Melanocyte of skin (primary cell): ENCODE data around the gene SPTLC1. TPM values are rescaled to one million over a fixed set of nuclear protein-coding genes. Genes with fewer than 3 reads are reported as not detected.

ENCODE experiments used
- small RNA-seq, 2 donors: library from RNA; depleted of rRNA; stranded (forward); fragments of <200 nt; gene quantifications; one replicate each; pipeline ENCODE3, GENCODE V24; 2012
- total RNA-seq, 2 donors: library from RNA; depleted of rRNA; stranded (reverse); fragments of >200 nt; gene quantifications; 2 replicates each; pipeline ENCODE4 v1.2.3, GENCODE V29; 2012

Gene SPTLC1, protein sequence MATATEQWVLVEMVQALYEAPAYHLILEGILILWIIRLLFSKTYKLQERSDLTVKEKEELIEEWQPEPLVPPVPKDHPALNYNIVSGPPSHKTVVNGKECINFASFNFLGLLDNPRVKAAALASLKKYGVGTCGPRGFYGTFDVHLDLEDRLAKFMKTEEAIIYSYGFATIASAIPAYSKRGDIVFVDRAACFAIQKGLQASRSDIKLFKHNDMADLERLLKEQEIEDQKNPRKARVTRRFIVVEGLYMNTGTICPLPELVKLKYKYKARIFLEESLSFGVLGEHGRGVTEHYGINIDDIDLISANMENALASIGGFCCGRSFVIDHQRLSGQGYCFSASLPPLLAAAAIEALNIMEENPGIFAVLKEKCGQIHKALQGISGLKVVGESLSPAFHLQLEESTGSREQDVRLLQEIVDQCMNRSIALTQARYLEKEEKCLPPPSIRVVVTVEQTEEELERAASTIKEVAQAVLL
- total RNA-seq: 10 to 100 TPM; 75.0 to 95.2 TPM

DNA sequence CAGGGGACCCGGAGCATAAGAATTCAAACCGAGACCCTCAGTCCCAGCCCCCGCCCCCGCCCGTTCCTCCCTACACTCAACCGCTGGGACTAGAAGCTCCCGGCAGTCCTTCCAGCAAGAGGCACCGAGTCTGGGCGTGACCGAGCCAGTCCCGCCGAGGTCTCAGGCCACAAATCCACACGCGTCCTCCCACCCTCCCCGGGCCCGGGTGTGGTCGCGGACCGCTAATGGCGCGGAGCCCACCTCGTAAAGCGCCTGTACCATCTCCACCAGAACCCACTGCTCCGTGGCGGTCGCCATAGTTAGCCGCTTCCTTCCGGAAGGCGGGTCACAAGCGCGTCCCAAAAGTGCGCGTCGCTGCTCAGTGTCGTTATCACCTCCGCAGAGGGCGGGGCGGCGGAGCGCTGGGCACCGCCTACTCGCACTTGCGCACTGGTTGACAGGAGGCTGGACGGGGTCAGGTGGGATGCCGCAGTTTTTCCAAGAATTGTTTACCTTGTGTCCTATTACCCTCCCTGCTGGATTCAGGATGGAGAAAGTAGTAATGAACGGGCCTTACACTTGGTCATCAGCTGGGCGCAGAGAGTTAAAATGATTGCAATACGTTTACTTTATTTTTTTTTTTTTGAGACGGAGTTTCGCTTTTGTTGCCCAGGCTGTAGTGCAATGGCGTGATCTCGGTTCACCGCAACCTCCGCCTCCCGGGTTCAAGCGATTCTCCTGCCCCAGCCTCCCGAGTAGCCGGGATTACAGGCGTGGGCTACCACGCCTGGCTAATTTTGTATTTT lies at the start of gene SPTLC1:
TSS of gene SPTLC1 (minus strand) at position 343 of the 788 bp plus-strand sequence. CDS start at position 300, 43 bp downstream.

Small RNAs within 50 kb of the gene (small RNA-seq; reads per million reads assigned to genes)
- gene MTATP6P29 (0 reads per million in 2 donors), gene MTND4LP7 (0 to 0.04 reads per million in 2 donors)

Other genes starting within 250 kb of the SPTLC1 start
- under 1 TPM; under 0.01 TPM for gene ROR2, start 165.2 kb downstream of the SPTLC1 start, total RNA-seq
- 100 to 1,000 TPM; 142 to 201 TPM for gene IARS1, start 178.3 kb upstream of the SPTLC1 start, total RNA-seq
- gene NOL8, start 209.9 kb upstream of the SPTLC1 start, total RNA-seq: 10 to 100 TPM; 16.9 to 31.3 TPM
- 1 to 10 TPM; 5.5 to 6.3 TPM for gene CENPP, start 210.5 kb upstream of the SPTLC1 start, total RNA-seq